HG03108 (cell line): Measurements from ENCODE around the gene MCIDAS.

Source experiments
- ATAC-seq: cut with Tn5 transposase; IDR thresholded peaks from one replicate; pipeline ENCODE4 v1.9.1; 2021; ENCODE audit warnings: moderate library complexity; ENCODE audit not compliant: unreplicated experiment

Gene MCIDAS

GRCh38 chr5:55222985-55223811, 3.9 kb downstream of the MCIDAS start:
- no peak for ATAC-seq

GRCh38 chr5:55222092-55222984, 4.8 kb downstream of the MCIDAS start:
- no peak for ATAC-seq

DNA sequence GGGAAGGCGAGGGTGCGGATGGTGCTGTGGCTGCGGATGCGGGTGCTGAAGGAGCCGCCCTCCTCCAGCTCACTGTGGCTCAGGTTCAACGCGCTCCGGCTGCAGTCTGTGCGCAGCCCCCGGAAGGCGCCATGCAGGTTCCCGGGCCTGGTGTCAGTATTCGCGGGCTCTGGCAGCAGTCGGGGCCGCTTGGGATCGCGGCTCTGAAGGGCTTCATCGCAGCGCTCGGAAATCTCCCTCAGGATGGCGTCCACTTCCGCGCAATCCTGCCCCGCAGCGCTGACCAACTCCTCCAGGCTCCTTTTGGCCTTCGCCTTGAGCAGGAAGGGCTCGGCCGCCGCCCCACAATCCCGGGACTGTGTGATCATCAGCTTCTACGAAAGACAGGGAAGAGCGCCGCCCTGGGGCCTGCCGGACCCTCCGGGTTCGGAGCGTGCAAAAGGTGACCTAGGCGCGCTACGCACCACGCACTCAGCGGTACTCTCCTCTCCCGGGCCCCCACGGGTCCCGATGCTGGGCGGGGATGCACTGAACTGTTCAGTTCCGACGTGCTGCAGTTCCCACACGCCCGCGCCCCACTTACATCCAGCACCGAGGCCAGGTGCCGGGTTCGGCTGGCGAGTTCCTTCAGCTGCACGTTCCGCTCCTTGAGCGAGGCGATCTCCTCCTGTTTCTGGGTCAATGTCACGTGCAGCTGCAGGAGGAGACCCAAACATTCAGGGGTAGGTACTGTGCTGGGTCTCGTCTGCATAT, 6.5 kb downstream of the MCIDAS start:
- ATAC-seq, result no peak

GRCh38 chr5:55219770-55220169, 7.3 kb downstream of the MCIDAS start:
- ATAC-seq, result no peak

DNA sequence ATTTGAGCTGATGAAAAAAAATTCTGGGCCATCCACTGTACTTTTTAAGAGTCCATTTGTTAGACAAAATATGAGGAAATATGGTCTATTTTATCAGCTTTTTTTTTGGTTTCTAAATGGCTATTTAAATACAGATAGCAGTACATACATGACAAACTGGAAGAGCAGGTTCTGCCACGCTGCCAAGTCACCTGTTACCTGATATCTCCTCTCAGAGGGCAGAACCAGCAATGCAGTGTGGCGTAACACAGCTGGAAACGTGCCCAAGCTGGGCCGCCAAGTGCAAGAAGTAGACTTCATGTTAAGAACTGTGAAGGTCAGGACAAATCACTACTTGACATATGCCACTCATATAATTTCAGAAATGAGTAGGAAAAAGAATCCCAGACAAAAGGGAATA, 8.1 kb downstream of the MCIDAS start:
- ATAC-seq, result no peak

- no peak for ATAC-seq
Measured at GRCh38 chr5:55211184-55211874, 15.8 kb downstream of the MCIDAS start.

- no peak for ATAC-seq
Measured at GRCh38 chr5:55205001-55205400, 22.1 kb downstream of the MCIDAS start.

DNA sequence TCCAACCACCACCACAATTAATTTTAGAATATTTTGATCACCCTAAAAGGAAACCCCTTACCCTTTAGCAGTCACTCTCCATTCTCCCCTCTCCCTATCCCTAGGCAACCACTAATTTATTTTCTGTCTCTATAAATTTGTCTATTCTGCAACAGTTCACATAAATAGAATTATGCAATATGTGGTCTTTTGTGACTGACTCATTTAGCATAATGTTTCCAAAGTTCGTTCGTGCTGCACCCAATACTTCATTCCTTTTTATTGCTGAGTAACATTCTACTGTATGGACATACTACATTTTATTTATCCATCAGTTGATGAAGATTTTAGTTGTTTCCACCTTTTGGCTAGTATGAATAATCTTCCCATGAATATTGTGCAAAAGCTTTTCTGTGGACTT, 36.0 kb downstream of the MCIDAS start:
- no peak for ATAC-seq

- ATAC-seq, result no peak
Measured at GRCh38 chr5:55188656-55189540, 38.2 kb downstream of the MCIDAS start.

DNA sequence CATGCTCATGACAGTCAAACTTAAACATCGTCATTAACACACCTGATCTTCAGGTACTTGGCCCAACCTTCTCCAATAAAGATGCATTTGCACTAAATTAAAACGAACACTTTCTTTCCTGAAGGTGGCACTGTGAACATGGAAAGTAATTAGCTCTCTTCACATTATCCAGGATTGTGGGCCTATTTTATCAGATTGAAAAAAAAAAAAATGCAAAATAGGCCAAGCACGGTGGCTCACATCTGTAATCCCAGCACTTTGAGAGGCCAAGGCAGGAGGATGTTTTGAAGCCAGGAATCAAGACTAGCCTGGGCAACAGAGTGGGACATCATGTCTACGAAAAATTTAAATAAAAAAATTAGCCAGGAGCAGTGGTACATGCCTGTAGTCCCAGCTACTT, 39.7 kb downstream of the MCIDAS start:
- ATAC-seq, result no peak

DNA sequence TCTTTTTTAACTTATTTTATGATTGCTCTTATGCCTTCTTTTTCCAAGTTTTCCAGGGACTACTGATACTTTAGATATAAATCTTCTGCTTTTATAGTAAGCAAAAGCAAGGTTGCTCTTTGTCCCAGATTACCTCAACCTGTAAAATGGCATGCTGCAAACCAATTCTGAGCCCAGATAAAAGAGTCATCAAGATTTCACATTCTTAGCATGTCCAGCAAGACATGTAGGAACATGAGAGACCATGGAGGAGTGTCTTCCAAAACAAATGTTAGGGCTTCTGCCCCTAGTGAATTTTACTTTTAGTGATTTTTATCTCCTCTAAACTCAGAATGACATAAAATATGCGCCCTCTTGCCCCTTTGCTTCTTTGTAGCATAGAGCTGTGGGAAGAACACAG, 47.1 kb downstream of the MCIDAS start:
- ATAC-seq, result no peak

DNA sequence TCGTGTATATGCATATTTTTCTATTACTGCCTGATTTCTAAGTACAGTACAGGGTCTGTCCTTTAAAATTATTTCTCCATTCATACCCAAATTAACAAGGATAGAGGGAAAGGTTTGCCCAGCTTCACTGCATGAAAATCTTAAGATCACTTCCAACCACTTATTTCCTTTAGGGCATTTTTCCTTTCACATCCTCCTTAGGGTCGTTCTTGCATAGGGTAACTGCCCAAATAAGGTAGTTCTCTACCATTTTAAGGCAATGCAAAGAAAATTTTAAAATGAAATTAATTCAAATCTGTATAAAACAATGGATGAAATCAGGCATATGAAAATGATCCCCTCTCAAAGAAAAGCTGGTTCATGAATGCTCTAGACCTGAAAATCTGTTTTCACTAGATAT, 50.0 kb downstream of the MCIDAS start:
- ATAC-seq, result no peak

GRCh38 chr5:55176176-55176818, 50.8 kb downstream of the MCIDAS start:
- no peak for ATAC-seq

DNA sequence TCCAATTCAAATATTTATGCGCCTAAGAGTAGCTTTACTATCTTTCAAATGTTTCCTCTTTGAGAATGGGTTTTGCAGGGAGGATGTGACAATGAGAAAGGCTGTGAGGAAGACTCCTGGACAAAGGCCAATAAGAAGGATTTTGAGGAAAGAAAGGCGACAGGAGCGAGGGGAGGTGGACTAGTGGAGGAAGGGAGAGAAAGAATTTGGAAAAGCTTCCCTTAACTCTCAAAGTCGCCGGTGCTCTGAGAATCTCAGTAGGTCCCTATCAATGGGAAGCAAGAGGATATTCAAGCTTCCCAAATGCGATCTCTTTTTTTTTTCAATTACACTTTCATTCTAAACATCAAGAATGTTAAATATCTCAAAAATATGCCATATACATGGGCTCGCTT, 51.3 kb downstream of the MCIDAS start:
- no peak for ATAC-seq

DNA sequence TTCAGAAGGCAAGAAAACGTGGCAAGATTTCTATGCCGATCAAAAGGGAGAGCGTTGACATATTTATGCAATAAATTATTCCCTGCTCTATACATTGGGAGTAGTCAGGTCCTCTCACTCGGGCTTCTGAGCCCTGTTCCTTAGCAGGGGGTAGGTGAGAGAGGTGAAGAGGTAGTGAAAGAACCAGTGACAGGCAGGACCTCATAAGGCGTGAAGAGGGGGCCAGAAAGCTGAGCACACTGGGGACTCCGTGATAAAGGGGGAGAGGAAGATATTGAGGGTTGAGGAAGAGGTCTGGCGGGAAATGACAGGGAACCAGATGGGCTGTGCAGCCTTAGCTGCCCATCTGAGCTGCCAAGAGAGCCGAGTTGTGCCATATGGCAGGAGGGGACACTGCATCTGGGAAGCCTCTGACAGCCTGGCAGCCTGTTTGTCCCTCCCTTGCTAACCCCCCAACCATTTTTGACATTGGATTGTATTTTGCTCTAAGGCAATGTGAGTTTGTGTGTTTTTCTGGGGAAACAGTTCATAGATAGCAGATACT, 53.4 kb downstream of the MCIDAS start:
- no peak for ATAC-seq

DNA sequence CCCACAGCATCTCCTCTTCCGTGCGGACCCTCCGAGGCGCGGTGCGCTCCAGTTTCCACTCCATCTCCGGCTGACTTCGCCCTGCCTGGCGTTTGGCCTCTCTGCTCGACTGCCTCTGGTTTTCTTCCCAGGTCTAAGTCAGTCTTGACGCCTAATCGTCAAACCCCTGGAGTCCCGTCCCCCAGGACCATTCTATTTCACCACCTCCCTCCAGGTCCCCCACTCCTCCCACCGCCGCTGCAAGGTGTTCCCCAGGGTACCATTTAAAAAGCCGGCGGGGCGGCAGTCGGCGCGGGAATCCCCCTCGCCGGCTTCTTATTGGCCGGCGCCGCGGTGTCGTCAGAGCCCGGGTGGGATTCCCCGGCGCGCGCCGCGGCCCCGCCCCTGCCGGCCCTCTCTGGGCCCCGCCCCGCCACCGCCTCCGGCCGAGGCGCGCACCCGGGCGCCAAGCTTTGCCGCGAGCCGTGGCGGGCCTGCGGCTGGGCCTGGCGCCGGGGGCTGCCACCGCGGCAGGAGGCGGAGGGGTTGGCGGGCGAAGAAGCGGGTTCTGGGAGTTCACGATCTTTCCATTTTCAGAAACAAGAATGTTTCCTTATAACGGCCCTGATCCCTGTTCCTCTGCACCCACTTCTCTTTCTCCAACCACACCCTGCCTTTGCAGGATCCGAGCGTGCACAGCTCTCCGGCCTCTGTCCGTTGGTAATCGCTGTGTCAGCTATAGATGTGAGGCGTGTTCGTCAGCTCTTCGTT, 54.0 kb downstream of the MCIDAS start, which contains the start of gene CDC20B:
Gene CDC20B (minus strand): TSS at position 241 of the 750 bp plus-strand sequence. CDS start 177 bp downstream, at position 64.
- peak; percentile 77 for ATAC-seq

- ATAC-seq, result peak; percentile 62
Measured at GRCh38 chr5:55172051-55172899, 54.8 kb downstream of the MCIDAS start.
